GM18870 (cell line): ENCODE results near the gene KPNA3.
"Not testable (repeated sequence)": the region's sequence is repeated elsewhere in the genome, so short reads cannot be mapped to it uniquely, and the experiment has no call there.

ENCODE experiments used
- ATAC-seq: cut with Tn5 transposase; IDR thresholded peaks from one replicate; pipeline ENCODE4 v1.9.1; 2021; ENCODE audit warnings: moderate library complexity; ENCODE audit not compliant: unreplicated experiment

Gene KPNA3

GRCh38 chr13:49810567-49811526 is 18.4 kb upstream of the KPNA3 start:
- ATAC-seq, result no peak

- ATAC-seq, result no peak
Measured at GRCh38 chr13:49807681-49808080, 15.2 kb upstream of the KPNA3 start.

GRCh38 chr13:49806126-49806536 is 13.6 kb upstream of the KPNA3 start:
- ATAC-seq, result no peak

- ATAC-seq, result not testable (repeated sequence)
Measured at GRCh38 chr13:49803047-49803446, 10.6 kb upstream of the KPNA3 start.

- ATAC-seq, result no peak
Measured at GRCh38 chr13:49802426-49802825, 9.9 kb upstream of the KPNA3 start.

- no peak for ATAC-seq
Measured at GRCh38 chr13:49791711-49792549, 552 bp downstream of the KPNA3 start.

- no peak for ATAC-seq
Measured at GRCh38 chr13:49791315-49791710, 1.2 kb downstream of the KPNA3 start.

- no peak for ATAC-seq
Measured at GRCh38 chr13:49789968-49790367, 2.5 kb downstream of the KPNA3 start.

GRCh38 chr13:49786401-49787008 is 6.0 kb downstream of the KPNA3 start:
- ATAC-seq, result no peak

- ATAC-seq, result no peak
Measured at GRCh38 chr13:49784886-49785570, 7.5 kb downstream of the KPNA3 start.

- no peak for ATAC-seq
Measured at GRCh38 chr13:49783865-49784264, 8.6 kb downstream of the KPNA3 start.

- ATAC-seq, result no peak
Measured at GRCh38 chr13:49782784-49783183, 9.7 kb downstream of the KPNA3 start.

GRCh38 chr13:49781806-49782205 is 10.7 kb downstream of the KPNA3 start:
- no peak for ATAC-seq

GRCh38 chr13:49779721-49780120 is 12.8 kb downstream of the KPNA3 start:
- no peak for ATAC-seq

- ATAC-seq, result no peak
Measured at GRCh38 chr13:49777746-49778614, 14.5 kb downstream of the KPNA3 start.

- ATAC-seq, result no peak
Measured at GRCh38 chr13:49776871-49777270, 15.6 kb downstream of the KPNA3 start.

- no peak for ATAC-seq
Measured at GRCh38 chr13:49774376-49775005, 18.0 kb downstream of the KPNA3 start.

- no peak for ATAC-seq
Measured at GRCh38 chr13:49772828-49773227, 19.7 kb downstream of the KPNA3 start.

GRCh38 chr13:49761811-49762210 is 30.7 kb downstream of the KPNA3 start:
- ATAC-seq, result not testable (repeated sequence)
